HepG2 (cell line): ENCODE data around the gene CDC34. TPM values are rescaled to one million over a fixed set of nuclear protein-coding genes. Genes with fewer than 3 reads are reported as not detected.

ENCODE experiments used
- CREB1 ChIP-seq, 2 experiments: fragments of 450-650 bp in 1 of 2; IDR thresholded peaks; 2 replicates each; pipeline ENCODE4 v1.6.1; 2016 to 2017; ENCODE audit warnings: control low read depth in 1 of 2, mild to moderate bottlenecking in 1 of 2, missing compliant biosample characterization in 1 of 2, missing genetic modification characterization in 1 of 2
- GABPB1 ChIP-seq: IDR thresholded peaks from 2 replicates; pipeline ENCODE4 v1.6.1; 2016; ENCODE audit warnings: mild to moderate bottlenecking, missing genetic modification reagents, moderate library complexity, missing compliant biosample characterization
- HNF4G ChIP-seq, 2 experiments: sonication (generic) in 1 of 2; formaldehyde crosslinking in 1 of 2; IDR thresholded peaks; 2 replicates each; pipeline versions ENCODE4 v1.4.0 to v1.6.1; 2011 to 2020; ENCODE audit warnings: borderline replicate concordance in 2 of 2, low read depth in 2 of 2, mild to moderate bottlenecking in 2 of 2, low read length in 1 of 2, missing genetic modification reagents in 1 of 2, moderate library complexity in 1 of 2
- HNRNPUL1 ChIP-seq: fragments of 200-400 bp; formaldehyde crosslinking; IDR thresholded peaks from 2 replicates; pipeline ENCODE4 v1.6.1; 2017; ENCODE audit warnings: low read depth, mild to moderate bottlenecking, low read length, moderate library complexity
- HOMEZ ChIP-seq: IDR thresholded peaks from 2 replicates; pipeline ENCODE4 v1.6.1; 2016; ENCODE audit warnings: low read depth
- JDP2 ChIP-seq: sonication (generic); formaldehyde crosslinking; IDR thresholded peaks from 2 replicates; pipeline ENCODE4 v1.8.1; 2022; ENCODE audit warnings: missing genetic modification reagents, borderline replicate concordance
- KDM1A ChIP-seq: IDR thresholded peaks from 2 replicates; pipeline ENCODE4 v1.6.1; 2016; ENCODE audit warnings: missing compliant biosample characterization
- KDM6A ChIP-seq: IDR thresholded peaks from 2 replicates; pipeline ENCODE4 v1.6.1; 2016; ENCODE audit warnings: low read depth
- NONO ChIP-seq, 2 experiments: fragments of 450-650 bp in 1 of 2; sonication (generic) in 1 of 2; formaldehyde crosslinking in 1 of 2; IDR thresholded peaks in 1 of 2; conservative IDR thresholded peaks in 1 of 2; 2 replicates each; pipeline versions ENCODE4 v1.6.1 to v1.8.0; 2017 to 2022; ENCODE audit warnings: mild to moderate bottlenecking in 1 of 2, missing genetic modification reagents in 1 of 2, moderate library complexity in 1 of 2
- PHF20 ChIP-seq: sonication (generic); formaldehyde crosslinking; IDR thresholded peaks from 2 replicates; pipeline ENCODE4 v1.5.0; 2020; ENCODE audit warnings: mild to moderate bottlenecking, missing genetic modification reagents
- PHF5A ChIP-seq: IDR thresholded peaks from one replicate; pipeline ENCODE4 v1.6.1; 2018; ENCODE audit warnings: low read depth, missing genetic modification reagents; ENCODE audit not compliant: unreplicated experiment
- PITX1 ChIP-seq: sonication (generic); formaldehyde crosslinking; IDR thresholded peaks from 2 replicates; pipeline ENCODE4 v1.5.1; 2020; ENCODE audit warnings: mild to moderate bottlenecking, missing genetic modification reagents
- RNF2 ChIP-seq: fragments of 450-650 bp; conservative IDR thresholded peaks from 2 replicates; pipeline ENCODE4 v1.6.1; 2016; ENCODE audit warnings: low read depth
- SCMH1 ChIP-seq: sonication (generic); formaldehyde crosslinking; IDR thresholded peaks from 2 replicates; pipeline ENCODE4 v1.9.0; 2021; ENCODE audit warnings: missing genetic modification reagents, mild to moderate bottlenecking, borderline replicate concordance
- TBP ChIP-seq: sonication (generic); formaldehyde crosslinking; IDR thresholded peaks from 2 replicates; pipeline ENCODE4 v1.5.0; 2020; ENCODE audit warnings: missing genetic modification reagents
- TERF1 ChIP-seq: sonication (generic); formaldehyde crosslinking; IDR thresholded peaks from 2 replicates; pipeline ENCODE4 v1.8.0; 2022; ENCODE audit warnings: mild to moderate bottlenecking, missing genetic modification reagents, moderate library complexity
- ZBTB7B ChIP-seq: sonication (generic); formaldehyde crosslinking; IDR thresholded peaks from 2 replicates; pipeline ENCODE4 v1.4.0; 2020; ENCODE audit warnings: missing genetic modification reagents
- ZFP62 ChIP-seq: sonication (generic); formaldehyde crosslinking; IDR thresholded peaks from 2 replicates; pipeline ENCODE4 v1.4.0; 2020; ENCODE audit warnings: missing genetic modification reagents
- ZMYM3 ChIP-seq: sonication (generic); formaldehyde crosslinking; IDR thresholded peaks from 2 replicates; pipeline ENCODE4 v1.5.1; 2020; ENCODE audit warnings: mild to moderate bottlenecking, missing genetic modification reagents
- ZNF276 ChIP-seq: sonication (generic); formaldehyde crosslinking; IDR thresholded peaks from 2 replicates; pipeline ENCODE4 v1.4.0; 2020; ENCODE audit warnings: mild to moderate bottlenecking, low read depth, missing genetic modification reagents
- ZNF331 ChIP-seq: sonication (generic); formaldehyde crosslinking; IDR thresholded peaks from 2 replicates; pipeline ENCODE4 v1.4.0; 2020; ENCODE audit warnings: missing genetic modification reagents
- ZNF337 ChIP-seq: sonication (generic); formaldehyde crosslinking; IDR thresholded peaks from 2 replicates; pipeline ENCODE4 v1.5.1; 2020; ENCODE audit warnings: missing genetic modification reagents, low read depth, mild to moderate bottlenecking, borderline replicate concordance
- ZNF580 ChIP-seq: IDR thresholded peaks from 2 replicates; pipeline ENCODE4 v1.6.1; 2016; ENCODE audit warnings: low read depth, borderline replicate concordance
- ZNF772 ChIP-seq: sonication (generic); formaldehyde crosslinking; IDR thresholded peaks from 2 replicates; pipeline ENCODE4 v1.5.0; 2020; ENCODE audit warnings: mild to moderate bottlenecking, missing genetic modification reagents
- polyA plus RNA-seq, 8 experiments: library from polyadenylated mRNA; depleted of rRNA in 3 of 8; stranded (reverse) in 7 of 8; unstranded in 1 of 8; fragments of >200 nt; fragmentation: Illumina TruSeq in 4 of 8; extraction: Trizol in 4 of 8; gene quantifications; 2 replicates each; pipeline versions ENCODE4 v1.2.1 to v1.2.3, GENCODE V29; 2011 to 2016; ENCODE audit warnings: low read depth in 4 of 8, missing spikeins in 1 of 8, mixed read lengths in 1 of 8; ENCODE audit not compliant: insufficient read depth in 1 of 8
- total RNA-seq, 5 experiments: library from RNA; depleted of rRNA; stranded (reverse); fragments of >200 nt; fragmentation: Illumina TruSeq; extraction: Trizol; gene quantifications; 2 replicates each; pipeline ENCODE4 v1.2.3, GENCODE V29; 2016; ENCODE audit warnings: low read depth in 1 of 5

The CDC34 gene
- total and polyA plus RNA-seq, 2 of the 13 experiments (the other 11 are each of a cell fraction or from before 2014, with no cell fraction given): 138 to 150 TPM

GRCh38 chr19:558770-559439, 27.3 kb downstream of the CDC34 start (continued):
- no peak for TF ChIP-seq CREB1 (IDR thresholded peaks at IDR 0.05)
- TF ChIP-seq CREB1 (CRISPR knock-in tag; IDR thresholded peaks at IDR 0.05): no peak
- 0 out of 2 replicates have a peak, but pooled peaks have one; percentile 20 for TF ChIP-seq GABPB1
- TF ChIP-seq PHF5A (CRISPR knock-in tag): no peak
- 0 out of 2 replicates have a peak, but pooled peaks have one; percentile 43 for TF ChIP-seq KDM6A (CRISPR knock-in tag)
- TF ChIP-seq ZNF276 (CRISPR knock-in tag): no peak
- TF ChIP-seq ZNF580: peak; percentile 38; the same call in 1 of the 2 replicates
- 0 out of 2 replicates have a peak, but pooled peaks have one; percentile 20 for TF ChIP-seq PHF20 (CRISPR knock-in tag)
- no peak for TF ChIP-seq SCMH1
- peak; percentile 83 for TF ChIP-seq PITX1 (CRISPR knock-in tag)
- TF ChIP-seq TERF1: no peak
- TF ChIP-seq JDP2 (CRISPR knock-in tag): no peak
- TF ChIP-seq ZFP62 (CRISPR knock-in tag): no peak
- TF ChIP-seq ZBTB7B (CRISPR knock-in tag): peak; percentile 70; the same call in 1 of the 2 replicates
- no peak for TF ChIP-seq ZNF337
- peak; percentile 63; the same call in 1 of the 2 replicates for TF ChIP-seq ZMYM3 (CRISPR knock-in tag)
- TF ChIP-seq HNRNPUL1: no peak
- no peak for TF ChIP-seq NONO (IDR thresholded peaks at IDR 0.05)
- TF ChIP-seq NONO (CRISPR knock-in tag; conservative IDR thresholded peaks at IDR 0.05): no peak
- TF ChIP-seq RNF2: no peak
- no peak for TF ChIP-seq ZNF331
- TF ChIP-seq ZNF772 (CRISPR knock-in tag): no peak
- TF ChIP-seq HOMEZ (CRISPR knock-in tag): no peak
- TF ChIP-seq KDM1A (CRISPR knock-in tag): no peak
- TF ChIP-seq HNF4G (IDR thresholded peaks at IDR 0.05; ENCODE audit: borderline replicate concordance, low read depth, low read length): no peak
- no peak; the same call in 1 of the 2 replicates for TF ChIP-seq HNF4G (CRISPR knock-in tag; IDR thresholded peaks at IDR 0.05; ENCODE audit: borderline replicate concordance, low read depth)
- TF ChIP-seq TBP (CRISPR knock-in tag): no peak
